Dermis microvascular lymphatic vessel endothelial cell (primary cell): ENCODE data around the gene HSF5. TPM values are rescaled to one million over a fixed set of nuclear protein-coding genes. Genes with fewer than 3 reads are reported as not detected.

Experiments
- DNase-seq, 2 donors: peaks; one replicate each; pipeline versions ENCODE4 v3.0.0 to v3.0.0-alpha.2; 2010; ENCODE audit warnings: low read depth in 2 of 2
- total RNA-seq: library from RNA; depleted of rRNA; stranded (reverse); fragments of >200 nt; gene quantifications from 2 replicates; pipeline ENCODE4 v1.2.1, GENCODE V29; 2014

HSF5 gene
- total RNA-seq, 1 donor from 2014 or later, result not detected

DNA sequence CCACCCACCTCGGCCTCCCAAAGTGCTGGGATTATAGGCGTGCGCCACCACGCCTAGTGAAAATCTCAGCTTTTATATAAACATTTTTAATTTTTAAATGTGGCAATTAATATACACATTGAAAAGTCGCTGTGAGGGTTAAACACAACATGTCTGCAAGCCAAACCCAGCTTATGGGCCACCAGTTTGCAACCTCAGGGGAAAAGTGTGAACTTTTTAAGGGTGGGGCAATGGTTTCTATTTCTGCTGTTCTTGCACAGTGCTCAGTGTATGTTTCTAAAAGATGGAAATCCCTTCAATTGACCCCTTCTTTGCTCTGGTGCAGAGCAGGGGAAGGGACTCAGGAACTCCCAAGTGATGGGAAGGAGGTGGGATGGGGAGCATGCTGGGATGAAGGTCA lies 117.9 kb downstream of the HSF5 start:
- no peak for DNase-seq

Other genes starting within 250 kb of the HSF5 start
- gene LPO, start 249.8 kb downstream of the HSF5 start, total RNA-seq, result not detected in 2 replicates
- under 0.01 TPM in 1 of 2 replicates, not detected in the other for gene MPO, start 207.5 kb downstream of the HSF5 start, total RNA-seq
- gene TSPOAP1, start 159.6 kb downstream of the HSF5 start, total RNA-seq, result 0.13 TPM in 1 of 2 replicates, not detected in the other
- 49.8 and 56.8 TPM in 2 replicates for gene SUPT4H1, start 136.2 kb downstream of the HSF5 start, total RNA-seq
- gene RNF43, start 70.9 kb downstream of the HSF5 start, total RNA-seq, result under 0.01 TPM in 1 of 2 replicates, not detected in the other
- 30.7 and 35.0 TPM in 2 replicates for gene MTMR4, start 26.2 kb upstream of the HSF5 start, total RNA-seq
- gene TEX14, start 203.6 kb upstream of the HSF5 start, total RNA-seq, result under 0.01 TPM in 2 replicates
- 14.2 and 15.8 TPM in 2 replicates for gene RAD51C, start 204.2 kb upstream of the HSF5 start, total RNA-seq